Neural progenitor cell (in vitro differentiated cells): ENCODE data around the gene HIGD2A.

Experiments
- EZH2 ChIP-seq: fragments of 200-600 bp; sonication (generic); IDR thresholded peaks from 2 replicates; pipeline ENCODE4 v1.6.1; 2017; ENCODE audit warnings: antibody characterized with exemption, mild to moderate bottlenecking, moderate library complexity
- TF ChIP-seq, protein P1 (sequence below): fragments of 200-600 bp; sonication (generic); IDR thresholded peaks from 2 replicates; pipeline ENCODE4 v1.5.1; 2017; ENCODE audit warnings: antibody characterized with exemption, mild to moderate bottlenecking

- TF ChIP-seq, protein P1, sequence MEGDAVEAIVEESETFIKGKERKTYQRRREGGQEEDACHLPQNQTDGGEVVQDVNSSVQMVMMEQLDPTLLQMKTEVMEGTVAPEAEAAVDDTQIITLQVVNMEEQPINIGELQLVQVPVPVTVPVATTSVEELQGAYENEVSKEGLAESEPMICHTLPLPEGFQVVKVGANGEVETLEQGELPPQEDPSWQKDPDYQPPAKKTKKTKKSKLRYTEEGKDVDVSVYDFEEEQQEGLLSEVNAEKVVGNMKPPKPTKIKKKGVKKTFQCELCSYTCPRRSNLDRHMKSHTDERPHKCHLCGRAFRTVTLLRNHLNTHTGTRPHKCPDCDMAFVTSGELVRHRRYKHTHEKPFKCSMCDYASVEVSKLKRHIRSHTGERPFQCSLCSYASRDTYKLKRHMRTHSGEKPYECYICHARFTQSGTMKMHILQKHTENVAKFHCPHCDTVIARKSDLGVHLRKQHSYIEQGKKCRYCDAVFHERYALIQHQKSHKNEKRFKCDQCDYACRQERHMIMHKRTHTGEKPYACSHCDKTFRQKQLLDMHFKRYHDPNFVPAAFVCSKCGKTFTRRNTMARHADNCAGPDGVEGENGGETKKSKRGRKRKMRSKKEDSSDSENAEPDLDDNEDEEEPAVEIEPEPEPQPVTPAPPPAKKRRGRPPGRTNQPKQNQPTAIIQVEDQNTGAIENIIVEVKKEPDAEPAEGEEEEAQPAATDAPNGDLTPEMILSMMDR, result no peak
- TF ChIP-seq EZH2, result no peak
These were observed 9.3 kb downstream of the HIGD2A start for GRCh38 chr5:176397736-176398420.
